Spleen (tissue), 7 donors: Measurements from ENCODE around the gene VWA3B.

ENCODE experiments used
- CTCF ChIP-seq, 11 experiments: fragments of 200-600 bp in 7 of 11; fragments of 450-650 bp in 4 of 11; sonication (generic) in 4 of 11; IDR thresholded peaks in 8 of 11; conservative IDR thresholded peaks in 3 of 11; 1 replicate in 7 of 11; 2 replicates in 4 of 11; pipeline versions ENCODE4 v1.4.0 to v1.8.0; 2016 to 2021; ENCODE audit warnings: antibody characterized with exemption in 11 of 11, inconsistent platforms in 4 of 11, mild to moderate bottlenecking in 1 of 11
- POLR2A ChIP-seq, 3 donors: fragments of 450-650 bp; IDR thresholded peaks; one replicate each; pipeline ENCODE4 v1.5.1; 2017; ENCODE audit warnings: antibody characterized with exemption in 3 of 3, mild to moderate bottlenecking in 1 of 3
- donor health status: DM: no; HTN: no; CAD: no; lungs with moderate emphysema.
- donor health status: DM: no; HTN: no; CAD: no.
- donor health status: DM: no; HTN: no; CAD: no.

GRCh38 chr2:98327776-98328175 is 240.8 kb downstream of the VWA3B start:
- TF ChIP-seq CTCF (IDR thresholded peaks at IDR 0.05 in 8 of 11, conservative IDR thresholded peaks at IDR 0.05 in 3 of 11) (no peak), POLR2A (IDR thresholded peaks at IDR 0.05) (no peak)
